ENCODE results near the gene ASAP2.

Gene ASAP2

DNA sequence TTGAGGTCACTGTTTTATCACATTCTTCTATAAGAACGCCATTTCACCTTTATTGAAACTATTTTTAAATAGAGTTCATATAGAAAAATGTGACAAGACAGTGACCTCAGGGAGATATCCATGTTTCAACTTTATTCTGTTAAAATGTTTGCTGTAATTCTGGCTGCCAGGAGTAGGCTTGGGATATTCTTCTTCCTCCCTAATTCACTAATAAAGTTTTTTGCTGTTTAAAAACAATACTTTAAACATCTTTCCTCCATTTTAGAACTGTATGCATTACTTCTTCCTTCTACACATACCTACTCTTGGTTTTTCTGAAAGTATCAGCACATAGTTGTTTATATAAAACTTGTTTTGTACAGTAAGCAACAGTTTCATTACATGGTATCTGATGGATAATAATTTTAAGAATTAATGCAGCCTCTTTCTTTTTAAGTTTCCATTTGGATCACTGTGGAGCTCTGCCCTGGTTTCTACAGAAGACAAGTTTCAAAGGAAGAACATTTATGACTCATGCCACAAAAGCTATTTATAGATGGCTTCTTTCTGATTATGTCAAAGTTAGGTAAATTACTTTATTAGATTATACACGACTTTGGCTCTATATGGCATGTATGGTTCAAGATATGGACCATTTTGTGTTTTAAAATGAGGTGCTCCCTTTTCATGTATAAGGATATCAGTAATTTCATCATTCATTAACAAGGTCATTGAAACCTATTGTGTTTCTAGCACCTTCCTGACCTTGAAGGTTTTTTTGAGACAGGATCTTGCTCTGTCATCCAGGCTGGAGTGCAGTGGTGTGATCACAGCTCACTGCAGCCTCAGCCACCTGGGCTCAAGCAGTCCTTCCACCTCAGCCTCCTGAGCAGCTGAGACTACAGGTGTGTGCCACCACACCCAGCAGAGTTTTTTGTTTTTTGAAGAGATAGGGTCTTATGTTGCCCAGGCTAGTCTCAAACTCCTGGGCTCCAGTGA lies 224.0 kb downstream of the ASAP2 start:
- no peak for DNase-seq (ENCODE audit: low spot score)

GRCh38 chr2:9434489-9434888 lies 227.9 kb downstream of the ASAP2 start:
- no peak for DNase-seq (ENCODE audit: low spot score)

DNA sequence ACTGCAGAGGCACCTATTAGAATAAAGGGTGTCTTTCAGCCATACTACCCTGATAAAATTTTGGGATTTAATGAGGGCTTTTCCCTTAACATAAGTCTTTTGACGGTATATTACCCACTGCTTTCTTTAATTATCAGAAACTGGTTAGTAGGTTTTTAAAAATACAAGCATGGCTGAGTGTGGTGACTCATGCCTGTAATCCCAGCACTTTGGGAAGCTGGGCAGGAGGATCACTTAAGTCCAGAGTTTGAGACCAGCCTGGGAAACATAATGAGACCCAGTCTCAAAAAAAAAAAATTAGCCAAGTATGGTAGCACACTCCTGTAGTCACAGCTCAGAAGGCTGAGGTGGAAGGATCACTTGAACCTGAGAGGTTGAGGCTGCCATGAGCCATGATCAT lies 232.9 kb downstream of the ASAP2 start:
- DNase-seq (ENCODE audit: low spot score), result no peak

DNA sequence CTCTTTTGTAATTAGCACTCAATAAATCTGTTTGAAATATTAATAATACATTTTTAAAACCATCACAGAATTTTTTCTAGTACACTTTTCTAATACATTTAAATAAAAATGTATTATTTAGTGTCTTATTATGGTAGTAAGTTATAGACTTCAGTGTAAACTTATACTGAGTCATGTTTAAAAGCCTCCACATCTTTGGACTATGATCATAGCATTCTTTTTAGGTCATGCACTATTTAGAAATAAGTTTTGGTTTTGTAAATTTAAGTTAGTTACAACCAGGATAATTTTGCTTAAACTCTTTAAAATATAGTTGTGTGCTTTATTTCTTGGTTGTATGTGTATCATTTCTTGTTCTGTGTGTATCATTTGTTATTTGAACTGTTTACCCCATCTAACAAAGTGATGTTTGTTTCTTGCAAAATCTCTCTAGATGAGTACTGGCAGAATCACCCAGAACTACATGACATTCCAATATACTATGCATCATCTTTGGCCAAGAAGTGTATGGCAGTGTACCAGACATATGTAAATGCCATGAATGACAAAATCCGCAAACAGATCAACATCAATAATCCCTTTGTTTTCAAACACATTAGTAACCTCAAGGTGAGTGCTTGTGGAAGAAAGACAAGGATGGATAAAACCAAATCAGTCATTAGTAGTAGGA lies 233.6 kb downstream of the ASAP2 start:
- DNase-seq (ENCODE audit: low spot score), result no peak

DNA sequence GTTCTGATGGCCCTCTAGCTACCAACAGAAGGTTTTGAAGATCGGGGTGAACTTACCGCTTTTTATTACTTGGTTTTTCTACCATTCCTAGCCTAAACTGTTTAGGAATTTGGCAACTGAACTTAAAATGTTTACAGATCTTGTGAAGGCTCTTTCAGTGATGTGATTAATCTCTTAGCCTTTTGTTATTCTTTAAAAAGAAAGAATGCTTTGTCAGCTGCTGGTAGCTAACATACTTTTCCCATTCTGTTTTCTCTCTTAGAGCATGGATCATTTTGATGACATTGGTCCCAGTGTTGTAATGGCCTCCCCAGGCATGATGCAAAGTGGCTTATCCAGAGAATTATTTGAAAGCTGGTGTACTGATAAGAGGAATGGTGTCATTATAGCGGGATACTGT lies 234.9 kb downstream of the ASAP2 start:
- no peak for DNase-seq (ENCODE audit: low spot score)

- no peak for DNase-seq (ENCODE audit: low spot score)
Observed at GRCh38 chr2:9443526-9443925, 236.9 kb downstream of the ASAP2 start.

DNA sequence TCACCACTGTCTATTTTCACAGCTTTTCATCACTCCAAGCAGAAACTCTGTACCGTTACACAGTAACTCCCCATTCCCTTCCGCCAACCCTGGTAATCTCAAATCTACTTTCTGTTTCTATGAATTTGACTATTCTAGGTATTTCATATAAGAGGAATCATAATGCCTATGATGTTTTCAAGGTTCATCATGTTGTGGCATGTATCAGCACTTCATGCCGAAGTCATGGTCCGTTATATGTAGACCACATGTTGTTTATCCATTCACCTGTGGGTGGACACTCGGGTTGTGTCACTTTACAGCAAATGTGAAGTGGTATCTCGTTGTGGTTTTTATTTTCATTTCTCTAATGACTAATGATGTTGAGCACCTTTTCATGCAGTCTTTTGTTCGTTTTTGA lies 238.5 kb downstream of the ASAP2 start:
- no peak for DNase-seq (ENCODE audit: low spot score)

DNA sequence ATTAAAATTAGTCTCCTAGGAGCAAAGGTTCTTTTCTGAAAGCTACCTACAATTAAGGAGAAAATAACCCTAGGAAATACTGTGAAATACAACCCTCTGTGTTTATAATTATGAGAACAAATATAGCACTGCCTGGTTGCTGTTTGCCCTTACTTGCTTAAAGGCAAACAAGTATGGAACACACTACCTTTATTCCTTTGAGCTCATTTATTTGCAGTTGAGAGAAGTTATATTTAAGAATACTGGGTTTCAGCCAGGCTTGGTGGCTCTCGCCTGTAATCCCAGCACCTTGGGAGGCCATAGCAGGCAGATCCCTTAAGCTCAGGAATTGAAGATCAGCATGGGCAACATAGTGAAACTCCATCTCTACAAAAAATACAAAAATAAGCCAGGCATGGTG lies 244.6 kb downstream of the ASAP2 start:
- no peak for DNase-seq (ENCODE audit: low spot score)
